Lower leg skin (tissue), 3 donors: Measurements from ENCODE around the gene SV2C.

ENCODE experiments used
- POLR2A ChIP-seq, 2 donors: fragments of 450-650 bp; IDR thresholded peaks; one replicate each; pipeline ENCODE4 v1.6.1; 2016 to 2017; ENCODE audit warnings: antibody characterized with exemption in 2 of 2, mild to moderate bottlenecking in 1 of 2, moderate library complexity in 1 of 2
- TF ChIP-seq, protein P1 (sequence below), 3 donors: fragments of 450-650 bp; IDR thresholded peaks; one replicate each; pipeline ENCODE4 v1.5.1; 2016; ENCODE audit warnings: antibody characterized with exemption in 3 of 3, mild to moderate bottlenecking in 3 of 3, moderate library complexity in 2 of 3

DNA sequence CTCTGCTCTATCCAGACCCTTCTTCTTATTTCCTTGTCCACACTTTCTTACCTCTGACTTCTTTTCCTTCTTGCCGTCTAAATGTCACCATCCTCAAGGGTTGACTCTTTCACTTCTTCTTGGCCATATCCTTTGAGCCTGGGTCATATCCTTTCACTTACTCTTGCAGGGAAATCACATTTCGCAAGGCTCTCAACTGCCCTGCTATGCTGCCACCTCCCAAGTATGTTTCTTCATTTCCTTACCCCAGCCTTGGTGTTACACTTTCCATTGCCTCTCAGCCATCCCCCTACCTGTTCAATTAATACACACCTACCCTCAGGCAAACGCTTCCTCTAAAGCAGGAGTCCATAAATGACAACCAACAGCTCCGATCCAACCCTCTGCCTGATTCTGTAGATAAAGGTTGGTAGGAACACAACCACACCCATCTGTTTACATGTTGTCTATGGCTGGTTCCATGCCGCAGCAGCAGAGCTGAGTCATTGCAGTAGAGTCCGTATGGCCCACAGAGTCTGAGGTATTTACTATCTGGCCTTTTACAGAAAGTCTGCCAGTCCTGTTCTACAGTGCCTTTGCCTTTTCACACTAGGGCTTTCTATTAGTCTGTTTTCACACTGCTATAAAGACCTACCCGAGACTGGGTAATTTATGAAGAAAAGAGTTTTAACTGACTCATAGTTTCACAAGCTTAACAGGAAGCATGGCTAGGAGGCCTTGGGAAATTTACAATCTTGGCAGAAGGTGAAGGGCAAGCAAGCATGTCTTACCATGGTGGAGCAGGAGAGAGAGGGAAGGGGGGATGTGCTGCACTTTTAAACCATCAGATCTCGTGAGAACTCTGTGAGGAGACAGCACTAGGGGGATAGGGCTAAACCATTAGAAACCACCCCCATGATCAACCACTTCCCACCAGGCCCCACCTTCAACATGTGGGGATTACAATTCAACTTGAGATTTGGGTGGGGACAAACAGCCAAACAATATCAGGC, 97.9 kb downstream of the SV2C start:
- TF ChIP-seq, protein P1, sequence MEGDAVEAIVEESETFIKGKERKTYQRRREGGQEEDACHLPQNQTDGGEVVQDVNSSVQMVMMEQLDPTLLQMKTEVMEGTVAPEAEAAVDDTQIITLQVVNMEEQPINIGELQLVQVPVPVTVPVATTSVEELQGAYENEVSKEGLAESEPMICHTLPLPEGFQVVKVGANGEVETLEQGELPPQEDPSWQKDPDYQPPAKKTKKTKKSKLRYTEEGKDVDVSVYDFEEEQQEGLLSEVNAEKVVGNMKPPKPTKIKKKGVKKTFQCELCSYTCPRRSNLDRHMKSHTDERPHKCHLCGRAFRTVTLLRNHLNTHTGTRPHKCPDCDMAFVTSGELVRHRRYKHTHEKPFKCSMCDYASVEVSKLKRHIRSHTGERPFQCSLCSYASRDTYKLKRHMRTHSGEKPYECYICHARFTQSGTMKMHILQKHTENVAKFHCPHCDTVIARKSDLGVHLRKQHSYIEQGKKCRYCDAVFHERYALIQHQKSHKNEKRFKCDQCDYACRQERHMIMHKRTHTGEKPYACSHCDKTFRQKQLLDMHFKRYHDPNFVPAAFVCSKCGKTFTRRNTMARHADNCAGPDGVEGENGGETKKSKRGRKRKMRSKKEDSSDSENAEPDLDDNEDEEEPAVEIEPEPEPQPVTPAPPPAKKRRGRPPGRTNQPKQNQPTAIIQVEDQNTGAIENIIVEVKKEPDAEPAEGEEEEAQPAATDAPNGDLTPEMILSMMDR (IDR thresholded peaks at IDR 0.05) = no peak
- TF ChIP-seq POLR2A (IDR thresholded peaks at IDR 0.05) = no peak
